M059J (cell line): ENCODE measurements around the gene POU4F1. TPM values are rescaled to one million over a fixed set of nuclear protein-coding genes. Genes with fewer than 3 reads are reported as not detected.

Source experiments
- DNase-seq: peaks from one replicate; pipeline ENCODE4 v3.0.0-alpha.2; 2012; ENCODE audit warnings: low read depth
- total RNA-seq: library from RNA; depleted of rRNA; stranded (reverse); fragments of >200 nt; shearing (Covaris generic); gene quantifications from 2 replicates; pipeline ENCODE4 v1.2.3, GENCODE V29; 2014; rRNA removed

The POU4F1 gene
- total RNA-seq, 1 experiment from 2014 or later = 1.8 TPM

DNA sequence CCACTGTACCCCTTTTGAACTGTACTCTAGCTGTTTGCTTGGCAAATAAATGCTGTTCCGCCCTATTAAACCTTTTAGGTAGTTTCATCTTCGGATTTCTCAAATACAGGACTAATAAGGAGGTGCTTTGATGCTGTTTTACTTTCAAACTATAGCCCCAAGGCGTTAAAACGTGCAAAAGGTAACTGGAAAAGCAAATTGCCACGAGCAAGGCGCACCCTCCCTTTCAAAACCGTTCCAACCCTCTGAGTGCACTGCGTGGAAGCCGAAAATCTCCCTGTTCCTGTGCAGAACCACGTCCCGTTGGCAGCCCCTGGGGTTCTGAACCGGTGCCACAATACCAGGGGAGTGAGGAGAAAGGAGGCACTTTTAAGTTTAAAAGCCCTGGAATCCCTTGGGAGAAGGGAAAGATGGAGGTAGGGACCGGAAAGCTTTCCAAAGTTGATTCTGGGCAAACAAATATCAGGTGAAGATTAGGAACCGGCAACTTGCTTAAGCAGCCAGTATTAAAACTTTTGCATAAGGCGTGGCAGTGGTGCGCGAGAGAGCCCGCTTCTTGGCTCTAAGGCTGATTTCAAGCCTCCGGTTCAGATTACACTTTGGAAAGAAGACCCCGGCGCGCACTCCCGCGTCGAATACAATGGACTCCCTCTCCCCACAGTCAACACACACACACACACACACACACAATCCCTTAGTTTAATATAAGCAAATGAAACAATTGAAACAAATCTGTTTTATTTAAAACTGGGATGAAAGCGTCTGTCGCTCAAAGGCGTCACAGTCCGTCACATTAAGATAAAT, 9.5 kb downstream of the POU4F1 start:
- no peak for DNase-seq

DNA sequence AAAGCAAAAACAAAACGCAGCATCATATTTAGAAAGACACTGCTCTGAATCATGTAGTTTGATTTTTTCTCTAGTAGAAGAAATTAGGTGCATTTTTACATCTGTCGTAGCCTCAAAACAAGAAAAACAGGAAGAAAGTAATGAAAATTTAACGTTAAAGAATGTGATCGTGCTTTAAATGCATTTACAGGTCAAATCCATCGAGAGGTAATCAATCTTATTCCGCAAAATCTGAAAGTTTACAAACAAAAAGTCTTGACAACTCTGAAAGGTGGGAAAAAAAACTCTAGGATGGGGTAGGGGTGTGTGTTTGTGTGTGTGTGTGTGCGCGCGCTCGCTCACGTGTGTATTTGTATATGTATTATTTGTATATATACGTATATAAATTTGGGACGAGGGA, 10.2 kb downstream of the POU4F1 start:
- no peak for DNase-seq

GRCh38 chr13:78592584-78592983, 10.8 kb downstream of the POU4F1 start:
- no peak for DNase-seq

DNA sequence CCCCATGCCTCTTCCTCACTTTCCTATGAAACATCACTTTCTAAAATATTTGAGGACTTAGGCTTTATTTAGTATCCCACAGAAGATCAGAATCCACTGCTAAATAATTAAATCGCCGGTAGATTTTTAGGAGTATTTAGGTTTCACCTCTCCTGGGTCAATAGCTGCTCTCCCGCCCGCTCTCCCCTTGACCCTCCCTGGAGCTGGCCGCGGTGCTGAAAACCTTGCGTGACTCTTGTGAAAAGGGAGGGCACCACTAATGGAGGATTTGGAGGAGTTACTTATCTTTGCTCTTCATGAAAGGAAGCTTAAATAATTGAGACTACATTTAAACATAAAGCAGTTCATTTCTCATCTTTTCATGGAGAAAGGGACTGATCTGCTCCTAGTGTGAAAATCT, 14.1 kb downstream of the POU4F1 start:
- DNase-seq = peak; percentile 18

DNA sequence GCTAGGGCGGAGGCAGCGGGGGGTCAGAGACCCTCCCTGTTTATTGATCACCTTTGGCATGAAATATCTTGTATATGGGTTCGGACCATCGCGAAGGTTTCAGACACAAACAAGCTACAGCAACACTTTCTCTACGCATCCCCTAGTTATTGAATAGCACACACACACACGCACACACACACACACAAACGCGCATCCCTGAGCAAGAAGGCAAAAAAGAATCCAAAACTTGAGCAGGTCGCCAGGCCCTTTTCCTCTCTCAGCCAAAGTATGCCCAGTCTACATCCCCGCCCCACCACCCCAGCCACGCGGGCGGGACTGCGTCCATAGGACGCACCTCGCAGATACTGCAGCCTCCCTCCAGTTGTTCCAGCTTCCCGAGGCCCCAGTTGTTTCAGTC, 16.0 kb downstream of the POU4F1 start:
- DNase-seq = no peak

- DNase-seq = no peak
Measured at GRCh38 chr13:78586706-78587105, 16.6 kb downstream of the POU4F1 start.

- DNase-seq = no peak
Measured at GRCh38 chr13:78576261-78576660, 27.1 kb downstream of the POU4F1 start.

DNA sequence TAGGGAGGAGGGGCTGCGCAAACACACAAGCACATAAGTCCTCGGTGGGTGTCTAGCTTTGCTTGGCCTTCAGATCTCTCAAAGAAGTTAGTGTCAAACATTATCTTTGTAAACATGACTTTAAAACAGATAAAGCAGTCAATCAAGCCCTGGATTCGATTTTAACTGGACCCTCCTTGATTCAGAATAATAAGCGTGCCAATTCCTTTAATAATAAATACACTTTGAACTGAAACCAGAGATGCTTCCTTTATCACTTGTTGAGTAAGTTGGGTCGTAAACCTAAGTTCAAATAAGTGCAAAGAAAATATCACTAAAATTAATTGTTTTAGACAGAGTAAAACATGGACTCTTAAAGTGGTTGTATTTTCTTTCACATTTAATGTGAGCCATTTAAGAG, 30.9 kb downstream of the POU4F1 start:
- DNase-seq = no peak

DNA sequence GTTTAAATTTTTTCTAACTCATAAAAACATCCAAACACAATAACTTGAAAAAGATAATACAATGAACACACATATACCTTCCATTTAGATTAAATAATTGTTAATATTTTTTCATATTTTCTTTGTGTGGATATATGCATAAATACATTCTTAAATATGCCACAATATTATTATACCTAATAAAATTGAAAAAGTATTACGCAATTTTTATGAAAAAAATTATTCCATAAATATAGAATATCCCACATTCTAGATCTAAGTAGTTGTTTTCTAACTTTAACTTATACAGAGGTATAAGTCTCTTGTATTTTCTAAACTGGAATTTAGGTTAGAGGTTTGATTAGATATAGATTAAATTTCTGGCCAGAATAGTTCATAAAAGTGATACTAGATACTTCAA, 34.3 kb downstream of the POU4F1 start:
- DNase-seq = no peak

- no peak for DNase-seq
Measured at GRCh38 chr13:78566631-78567030, 36.7 kb downstream of the POU4F1 start.

- no peak for DNase-seq
Measured at GRCh38 chr13:78562237-78562889, 41.0 kb downstream of the POU4F1 start.

Other genes with a start within 250 kb of the POU4F1 start
- 14.7 and 20.6 TPM in 2 replicates for gene OBI1, start 55.6 kb upstream of the POU4F1 start, total RNA-seq